GM19467 (cell line): ENCODE data around the gene OTUD5.

Experiments used
- ATAC-seq: cut with Tn5 transposase; IDR thresholded peaks from one replicate; pipeline ENCODE4 v1.9.1; 2021; ENCODE audit warnings: mild to moderate bottlenecking, moderate library complexity; ENCODE audit not compliant: unreplicated experiment

OTUD5 gene

GRCh38 chrX:48911412-48912182 is 45.8 kb downstream of the OTUD5 start, which contains the start of gene SLC35A2:
TSS of gene SLC35A2 (minus strand) at chrX:48911646. CDS start at chrX:48911636, 10 bp downstream.
- peak; percentile 45 for ATAC-seq

GRCh38 chrX:48910926-48911411 is 46.4 kb downstream of the OTUD5 start:
- peak; percentile 15 for ATAC-seq

- ATAC-seq: no peak
Observed at GRCh38 chrX:48909703-48910294, 47.6 kb downstream of the OTUD5 start.

- ATAC-seq: no peak
Observed at GRCh38 chrX:48908600-48908999, 48.8 kb downstream of the OTUD5 start.

GRCh38 chrX:48905090-48905790 is 52.2 kb downstream of the OTUD5 start:
- no peak for ATAC-seq

GRCh38 chrX:48904626-48905025 is 52.8 kb downstream of the OTUD5 start:
- ATAC-seq: no peak

- no peak for ATAC-seq
Observed at GRCh38 chrX:48904180-48904579, 53.2 kb downstream of the OTUD5 start.

GRCh38 chrX:48903290-48903689 is 54.1 kb downstream of the OTUD5 start:
- no peak for ATAC-seq

GRCh38 chrX:48902776-48903175 is 54.6 kb downstream of the OTUD5 start:
- ATAC-seq: no peak

GRCh38 chrX:48902135-48902534 is 55.3 kb downstream of the OTUD5 start:
- no peak for ATAC-seq

GRCh38 chrX:48901069-48901468 is 56.3 kb downstream of the OTUD5 start:
- ATAC-seq: no peak

GRCh38 chrX:48899078-48899410 is 58.4 kb downstream of the OTUD5 start:
- no peak for ATAC-seq

GRCh38 chrX:48897625-48898306 is 59.6 kb downstream of the OTUD5 start, which contains the start of the genes PQBP1 and TIMM17B:
TSS of gene PQBP1 (plus strand) at chrX:48897930. CDS start at chrX:48898510, 580 bp downstream.
TSS of gene TIMM17B (minus strand) at chrX:48897768. CDS start at chrX:48897749, 19 bp downstream.
- ATAC-seq: peak; percentile 83

- peak; percentile 11 for ATAC-seq
Observed at GRCh38 chrX:48897157-48897624, 60.2 kb downstream of the OTUD5 start.

- ATAC-seq: no peak
Observed at GRCh38 chrX:48896611-48897011, 60.8 kb downstream of the OTUD5 start.

GRCh38 chrX:48894891-48895290 is 62.5 kb downstream of the OTUD5 start:
- no peak for ATAC-seq

GRCh38 chrX:48893556-48894348 is 63.7 kb downstream of the OTUD5 start:
- no peak for ATAC-seq

- no peak for ATAC-seq
Observed at GRCh38 chrX:48892896-48893295, 64.5 kb downstream of the OTUD5 start.

- peak; percentile 69 for ATAC-seq
Observed at GRCh38 chrX:48891402-48892288, 65.8 kb downstream of the OTUD5 start.
